Sigmoid colon (tissue), 7 donors: ENCODE data around the gene ABHD12. TPM values are rescaled to one million over a fixed set of nuclear protein-coding genes. Genes with fewer than 3 reads are reported as not detected.

ENCODE experiments used
- DNase-seq: peaks from one replicate; pipeline ENCODE4 v3.0.0-alpha.2; 2019
- H3K27ac ChIP-seq, 4 donors: fragments of 200-600 bp; sonication (generic); one replicate each; pipeline ENCODE4 v1.5.1; 2016 to 2019; ENCODE audit warnings: mild to moderate bottlenecking in 1 of 4
- H3K27me3 ChIP-seq, 3 donors: fragments of 200-600 bp; sonication (generic); one replicate each; pipeline ENCODE4 v1.5.1; 2019; ENCODE audit warnings: mild to moderate bottlenecking in 1 of 3
- H3K36me3 ChIP-seq, 4 donors: fragments of 200-600 bp; sonication (generic); one replicate each; pipeline ENCODE4 v1.5.1; 2016 to 2019
- H3K4me1 ChIP-seq, 4 donors: fragments of 200-600 bp; sonication (generic); one replicate each; pipeline ENCODE4 v1.5.1; 2017 to 2019
- H3K4me3 ChIP-seq, 4 donors: fragments of 200-600 bp; sonication (generic); one replicate each; pipeline ENCODE4 v1.5.1; 2017 to 2019; ENCODE audit warnings: mild to moderate bottlenecking in 2 of 4, moderate library complexity in 1 of 4
- H3K9me3 ChIP-seq, 4 donors: fragments of 200-600 bp in 3 of 4; sonication (generic) in 3 of 4; one replicate each; pipeline versions ENCODE4 v1.5.1 to v1.6.1; 2013 to 2019
- EP300 ChIP-seq, 4 donors: sonication (generic); formaldehyde crosslinking; IDR thresholded peaks; one replicate each; pipeline ENCODE4 v1.6.1; 2017; ENCODE audit warnings: antibody characterized with exemption in 4 of 4
- POLR2A ChIP-seq, 2 donors: fragments of 450-650 bp; IDR thresholded peaks; one replicate each; pipeline ENCODE4 v1.6.1; 2016; ENCODE audit warnings: antibody characterized with exemption in 2 of 2, mild to moderate bottlenecking in 2 of 2, moderate library complexity in 2 of 2
- POLR2AphosphoS5 ChIP-seq, 4 donors: sonication (generic); formaldehyde crosslinking; IDR thresholded peaks; one replicate each; pipeline ENCODE4 v1.6.1; 2017; ENCODE audit warnings: antibody characterized with exemption in 4 of 4
- WGBS, 2 donors: extraction: QIAGEN DNeasy Blood & Tissue Kit; methylation state at CpG; one replicate each; pipeline ENCODE4 v1.1.7; 2013; 5-methylcytosine and 5-hydroxymethylcytosine counted together
- intact Hi-C: fragments of 100-400 bp; cut with DNase I; formaldehyde crosslinking; loops from one replicate; pipeline ENCODE4 v1.15.1; 2023
- polyA plus RNA-seq, 3 donors: library from polyadenylated mRNA; stranded (reverse); fragments of 200-250 nt; gene quantifications; one replicate each; pipeline ENCODE4 v1.2.3, GENCODE V29; 2013
- total RNA-seq, 4 donors: library from RNA; depleted of rRNA; stranded (reverse); fragments of >200 nt; gene quantifications; one replicate each; pipeline ENCODE4 v1.1.0, GENCODE V29; 2016
- TF ChIP-seq, protein P1 (sequence below), 4 experiments: fragments of 450-650 bp in 3 of 4; fragments of 200-600 bp in 1 of 4; IDR thresholded peaks; one replicate each; pipeline ENCODE4 v1.5.1; 2016 to 2019; ENCODE audit warnings: antibody characterized with exemption in 4 of 4, mild to moderate bottlenecking in 3 of 4, moderate library complexity in 2 of 4
- donor health status: healthy with polysubstance abuse.
- donor health status: Bipolar disorder and iron deficiency.
- donor health status: healthy.

ABHD12 gene
- total and polyA plus RNA-seq, 7 donors: 18.9 to 49.0 (median 35.7) TPM

- Histone ChIP-seq H3K27me3 (no peaks in the 10 kb centered on the region), H3K4me1 (peaks cover 0 to 48% (median 31%) of the 10 kb centered on the region in 4 donors), H3K4me3 (no peak overlapping the region), H3K36me3 (peaks cover 31 to 97% (median 71%) of the 10 kb centered on the region in 4 donors), H3K9me3 (no peaks in the 10 kb centered on the region), H3K27ac (peak overlapping the region; percentile 29 to 88 (median 80))
- TF ChIP-seq, protein P1, sequence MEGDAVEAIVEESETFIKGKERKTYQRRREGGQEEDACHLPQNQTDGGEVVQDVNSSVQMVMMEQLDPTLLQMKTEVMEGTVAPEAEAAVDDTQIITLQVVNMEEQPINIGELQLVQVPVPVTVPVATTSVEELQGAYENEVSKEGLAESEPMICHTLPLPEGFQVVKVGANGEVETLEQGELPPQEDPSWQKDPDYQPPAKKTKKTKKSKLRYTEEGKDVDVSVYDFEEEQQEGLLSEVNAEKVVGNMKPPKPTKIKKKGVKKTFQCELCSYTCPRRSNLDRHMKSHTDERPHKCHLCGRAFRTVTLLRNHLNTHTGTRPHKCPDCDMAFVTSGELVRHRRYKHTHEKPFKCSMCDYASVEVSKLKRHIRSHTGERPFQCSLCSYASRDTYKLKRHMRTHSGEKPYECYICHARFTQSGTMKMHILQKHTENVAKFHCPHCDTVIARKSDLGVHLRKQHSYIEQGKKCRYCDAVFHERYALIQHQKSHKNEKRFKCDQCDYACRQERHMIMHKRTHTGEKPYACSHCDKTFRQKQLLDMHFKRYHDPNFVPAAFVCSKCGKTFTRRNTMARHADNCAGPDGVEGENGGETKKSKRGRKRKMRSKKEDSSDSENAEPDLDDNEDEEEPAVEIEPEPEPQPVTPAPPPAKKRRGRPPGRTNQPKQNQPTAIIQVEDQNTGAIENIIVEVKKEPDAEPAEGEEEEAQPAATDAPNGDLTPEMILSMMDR (IDR thresholded peaks at IDR 0.05): no peak
- TF ChIP-seq POLR2A (IDR thresholded peaks at IDR 0.05): no peak
- 94% methylated on average over 24 of the region's 24 CpGs for WGBS, 2 donors
- intact Hi-C loops: no loop called here
- peak; percentile 59 for DNase-seq
Measured at GRCh38 chr20:25277051-25277801, 113.4 kb downstream of the ABHD12 start.

- intact Hi-C loops: no loop called here
- H3K27ac ChIP-seq: peak overlapping the region; percentile 5 to 88 (median 80)
- TF ChIP-seq POLR2AphosphoS5 (IDR thresholded peaks at IDR 0.05) (no peak), EP300 (IDR thresholded peaks at IDR 0.05) (no peak)
- peak; percentile 60 for DNase-seq
- H3K4me3 ChIP-seq: no peak overlapping the region
- H3K36me3 ChIP-seq: peaks cover 25 to 97% (median 69%) of the 10 kb centered on the region in 4 donors
- H3K9me3 ChIP-seq: no peaks in the 10 kb centered on the region
- WGBS, 2 donors: 94 to 96% methylated on average over 24 of the region's 24 CpGs
- peaks cover 0 to 54% (median 37%) of the 10 kb centered on the region in 4 donors for H3K4me1 ChIP-seq
- no peaks in the 10 kb centered on the region for H3K27me3 ChIP-seq
Measured at GRCh38 chr20:25276533-25277050, 114.0 kb downstream of the ABHD12 start.

GRCh38 chr20:25275813-25276532 is 114.7 kb downstream of the ABHD12 start:
- TF ChIP-seq POLR2AphosphoS5 (IDR thresholded peaks at IDR 0.05): no peak
- no peak for TF ChIP-seq EP300 (IDR thresholded peaks at IDR 0.05)
- TF ChIP-seq, protein P1 (IDR thresholded peaks at IDR 0.05): no peak
- no peak for TF ChIP-seq POLR2A (IDR thresholded peaks at IDR 0.05)
- no peaks in the 10 kb centered on the region for H3K9me3 ChIP-seq
- H3K4me3 ChIP-seq: no peak overlapping the region
- H3K27me3 ChIP-seq: no peaks in the 10 kb centered on the region
- DNase-seq: peak; percentile 62
- peaks cover 21 to 97% (median 69%) of the 10 kb centered on the region in 4 donors for H3K36me3 ChIP-seq
- peak overlapping the region; percentile 76 to 88 (median 80) for H3K27ac ChIP-seq
- peaks cover 0 to 61% (median 42%) of the 10 kb centered on the region in 4 donors for H3K4me1 ChIP-seq
- intact Hi-C loops: no loop called here
- WGBS, 2 donors: 96% methylated on average over 20 of the region's 20 CpGs

GRCh38 chr20:25274891-25275812 is 115.5 kb downstream of the ABHD12 start:
- WGBS, 2 donors: 93 to 96% methylated on average over 32 of the region's 32 CpGs
- intact Hi-C loops: no loop called here
- H3K4me1 ChIP-seq: peaks cover 0 to 55% (median 40%) of the 10 kb centered on the region in 4 donors

DNA sequence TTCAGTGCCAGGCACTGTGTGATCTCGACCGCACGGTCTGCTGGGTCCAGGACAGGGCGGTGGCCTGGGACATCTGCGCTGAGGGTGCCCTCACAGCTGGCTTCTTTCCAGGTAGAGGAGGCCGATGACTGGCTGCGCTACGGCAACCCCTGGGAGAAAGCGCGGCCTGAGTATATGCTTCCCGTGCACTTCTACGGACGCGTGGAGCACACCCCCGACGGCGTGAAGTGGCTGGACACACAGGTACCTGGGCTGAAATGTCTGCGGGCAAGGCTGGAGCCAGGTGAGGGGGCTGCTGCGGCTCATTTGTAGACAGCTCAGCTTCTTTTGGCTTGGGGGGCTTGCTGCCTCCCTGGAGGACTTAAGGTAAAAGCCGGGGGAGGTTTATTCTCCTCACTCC is 116.2 kb downstream of the ABHD12 start:
- peak overlapping the region; percentile 76 to 88 (median 80) for H3K27ac ChIP-seq
- H3K4me1 ChIP-seq: peaks cover 0 to 48% (median 38%) of the 10 kb centered on the region in 4 donors
- peak; percentile 60 for DNase-seq
- WGBS, 2 donors: 95 to 96% methylated on average over 20 of the region's 20 CpGs
- no peaks in the 10 kb centered on the region for H3K27me3 ChIP-seq
- H3K36me3 ChIP-seq: peaks cover 25 to 97% (median 72%) of the 10 kb centered on the region in 4 donors
- H3K9me3 ChIP-seq: no peaks in the 10 kb centered on the region
- intact Hi-C loops: no loop called here
- TF ChIP-seq, protein P1 (IDR thresholded peaks at IDR 0.05): no peak
- TF ChIP-seq EP300 (IDR thresholded peaks at IDR 0.05): no peak
- H3K4me3 ChIP-seq: no peak overlapping the region

More at GRCh38 chr20:25274891-25275812, 115.5 kb downstream of the ABHD12 start:
- no peak for TF ChIP-seq POLR2A (IDR thresholded peaks at IDR 0.05)
- Histone ChIP-seq H3K4me3 (no peak overlapping the region), H3K27ac (peak overlapping the region; percentile 76 to 88 (median 80)), H3K27me3 (no peaks in the 10 kb centered on the region), H3K9me3 (no peaks in the 10 kb centered on the region), H3K36me3 (peaks cover 21 to 97% (median 69%) of the 10 kb centered on the region in 4 donors)
- peak; percentile 67 for DNase-seq
